Sigmoid colon (tissue), 7 donors: Measurements from ENCODE around the gene AUTS2. TPM values are rescaled to one million over a fixed set of nuclear protein-coding genes. Genes with fewer than 3 reads are reported as not detected.

ENCODE experiments used
- DNase-seq: peaks from one replicate; pipeline ENCODE4 v3.0.0-alpha.2; 2019
- H3K27ac ChIP-seq, 4 donors: fragments of 200-600 bp; sonication (generic); one replicate each; pipeline ENCODE4 v1.5.1; 2016 to 2019; ENCODE audit warnings: mild to moderate bottlenecking in 1 of 4
- H3K27me3 ChIP-seq, 3 donors: fragments of 200-600 bp; sonication (generic); one replicate each; pipeline ENCODE4 v1.5.1; 2019; ENCODE audit warnings: mild to moderate bottlenecking in 1 of 3
- H3K36me3 ChIP-seq, 4 donors: fragments of 200-600 bp; sonication (generic); one replicate each; pipeline ENCODE4 v1.5.1; 2016 to 2019
- H3K4me1 ChIP-seq, 4 donors: fragments of 200-600 bp; sonication (generic); one replicate each; pipeline ENCODE4 v1.5.1; 2017 to 2019
- H3K4me3 ChIP-seq, 4 donors: fragments of 200-600 bp; sonication (generic); one replicate each; pipeline ENCODE4 v1.5.1; 2017 to 2019; ENCODE audit warnings: mild to moderate bottlenecking in 2 of 4, moderate library complexity in 1 of 4
- H3K9me3 ChIP-seq, 4 donors: fragments of 200-600 bp in 3 of 4; sonication (generic) in 3 of 4; one replicate each; pipeline versions ENCODE4 v1.5.1 to v1.6.1; 2013 to 2019
- CTCF ChIP-seq, 4 experiments: fragments of 450-650 bp in 3 of 4; fragments of 200-600 bp in 1 of 4; IDR thresholded peaks; one replicate each; pipeline ENCODE4 v1.5.1; 2016 to 2019; ENCODE audit warnings: antibody characterized with exemption in 4 of 4, mild to moderate bottlenecking in 3 of 4, moderate library complexity in 2 of 4
- EP300 ChIP-seq, 4 donors: sonication (generic); formaldehyde crosslinking; IDR thresholded peaks; one replicate each; pipeline ENCODE4 v1.6.1; 2017; ENCODE audit warnings: antibody characterized with exemption in 4 of 4
- POLR2A ChIP-seq, 2 donors: fragments of 450-650 bp; IDR thresholded peaks; one replicate each; pipeline ENCODE4 v1.6.1; 2016; ENCODE audit warnings: antibody characterized with exemption in 2 of 2, mild to moderate bottlenecking in 2 of 2, moderate library complexity in 2 of 2
- POLR2AphosphoS5 ChIP-seq, 4 donors: sonication (generic); formaldehyde crosslinking; IDR thresholded peaks; one replicate each; pipeline ENCODE4 v1.6.1; 2017; ENCODE audit warnings: antibody characterized with exemption in 4 of 4
- WGBS, 2 donors: extraction: QIAGEN DNeasy Blood & Tissue Kit; methylation state at CpG; one replicate each; pipeline ENCODE4 v1.1.7; 2013; 5-methylcytosine and 5-hydroxymethylcytosine counted together
- intact Hi-C: fragments of 100-400 bp; cut with DNase I; formaldehyde crosslinking; loops from one replicate; pipeline ENCODE4 v1.15.1; 2023
- polyA plus RNA-seq, 3 donors: library from polyadenylated mRNA; stranded (reverse); fragments of 200-250 nt; gene quantifications; one replicate each; pipeline ENCODE4 v1.2.3, GENCODE V29; 2013
- total RNA-seq, 4 donors: library from RNA; depleted of rRNA; stranded (reverse); fragments of >200 nt; gene quantifications; one replicate each; pipeline ENCODE4 v1.1.0, GENCODE V29; 2016
- donor health status: healthy with polysubstance abuse.
- donor health status: Bipolar disorder and iron deficiency.
- donor health status: healthy.

Gene AUTS2
- total and polyA plus RNA-seq, 7 donors: 3.6 to 55.7 (median 25.5) TPM

- no peaks in the 10 kb centered on the region for H3K36me3 ChIP-seq
- DNase-seq: no peak
- H3K27me3 ChIP-seq: no peaks in the 10 kb centered on the region
- no peak overlapping the region for H3K4me3 ChIP-seq
- intact Hi-C loops: no loop called here
- 66 to 81% methylated on average over 4 of the region's 4 CpGs for WGBS, 2 donors
- no peaks in the 10 kb centered on the region for H3K4me1 ChIP-seq
- H3K9me3 ChIP-seq: no peaks in the 10 kb centered on the region
- no peak overlapping the region for H3K27ac ChIP-seq
- TF ChIP-seq CTCF (IDR thresholded peaks at IDR 0.05) (no peak), EP300 (IDR thresholded peaks at IDR 0.05) (no peak), POLR2AphosphoS5 (IDR thresholded peaks at IDR 0.05) (no peak), POLR2A (IDR thresholded peaks at IDR 0.05) (no peak)
These were observed 986.8 kb downstream of the AUTS2 start for GRCh38 chr7:70585071-70585470.

- no peak overlapping the region for H3K4me3 ChIP-seq
- TF ChIP-seq POLR2AphosphoS5 (IDR thresholded peaks at IDR 0.05): no peak
- TF ChIP-seq POLR2A (IDR thresholded peaks at IDR 0.05): no peak
- no peak for TF ChIP-seq EP300 (IDR thresholded peaks at IDR 0.05)
- H3K27ac ChIP-seq: no peak overlapping the region
- no peak for DNase-seq
- no peaks in the 10 kb centered on the region for H3K9me3 ChIP-seq
- H3K4me1 ChIP-seq: no peaks in the 10 kb centered on the region
- H3K36me3 ChIP-seq: no peaks in the 10 kb centered on the region
- WGBS, 2 donors: 92 to 100% methylated on average over 1 of the region's 1 CpG
- H3K27me3 ChIP-seq: no peaks in the 10 kb centered on the region
- intact Hi-C loops: no loop called here
These were observed 988.5 kb downstream of the AUTS2 start for GRCh38 chr7:70586822-70587221.

- H3K4me1 ChIP-seq: no peaks in the 10 kb centered on the region
- no peak overlapping the region for H3K27ac ChIP-seq
- no peak for DNase-seq
- no peaks in the 10 kb centered on the region for H3K9me3 ChIP-seq
- no peak overlapping the region for H3K4me3 ChIP-seq
- H3K36me3 ChIP-seq: no peaks in the 10 kb centered on the region
- intact Hi-C loops: no loop called here
- no peaks in the 10 kb centered on the region for H3K27me3 ChIP-seq
- TF ChIP-seq POLR2A (IDR thresholded peaks at IDR 0.05): no peak
- TF ChIP-seq EP300 (IDR thresholded peaks at IDR 0.05): no peak
- no peak for TF ChIP-seq CTCF (IDR thresholded peaks at IDR 0.05)
- no peak for TF ChIP-seq POLR2AphosphoS5 (IDR thresholded peaks at IDR 0.05)
- WGBS, 2 donors: 10 to 75% methylated on average over 4 of the region's 4 CpGs
These were observed 989.5 kb downstream of the AUTS2 start for GRCh38 chr7:70587739-70588138.

- 54 to 85% methylated on average over 10 of the region's 10 CpGs for WGBS, 2 donors
- H3K27me3 ChIP-seq: no peaks in the 10 kb centered on the region
- TF ChIP-seq POLR2AphosphoS5 (IDR thresholded peaks at IDR 0.05) (no peak), CTCF (IDR thresholded peaks at IDR 0.05) (no peak), POLR2A (IDR thresholded peaks at IDR 0.05) (no peak), EP300 (IDR thresholded peaks at IDR 0.05) (no peak)
- no peaks in the 10 kb centered on the region for H3K36me3 ChIP-seq
- no peak for DNase-seq
- H3K4me1 ChIP-seq: no peaks in the 10 kb centered on the region
- H3K9me3 ChIP-seq: no peaks in the 10 kb centered on the region
- intact Hi-C loops: no loop called here
- no peak overlapping the region for H3K4me3 ChIP-seq
- H3K27ac ChIP-seq: no peak overlapping the region
These were observed 990.1 kb downstream of the AUTS2 start for GRCh38 chr7:70588191-70588921.

- no peak overlapping the region for H3K27ac ChIP-seq
- H3K9me3 ChIP-seq: no peaks in the 10 kb centered on the region
- TF ChIP-seq POLR2A (IDR thresholded peaks at IDR 0.05) (no peak), CTCF (IDR thresholded peaks at IDR 0.05) (no peak), EP300 (IDR thresholded peaks at IDR 0.05) (no peak)
- H3K4me1 ChIP-seq: no peaks in the 10 kb centered on the region
- H3K27me3 ChIP-seq: no peaks in the 10 kb centered on the region
- intact Hi-C loops: no loop called here
- DNase-seq: no peak
- H3K36me3 ChIP-seq: no peaks in the 10 kb centered on the region
- H3K4me3 ChIP-seq: no peak overlapping the region
- WGBS, 2 donors: 88 to 93% methylated on average over 7 of the region's 7 CpGs
These were observed 990.7 kb downstream of the AUTS2 start for GRCh38 chr7:70589010-70589409.
